SK-N-SH (cell line): ENCODE data around the gene NR1I2. TPM values are rescaled to one million over a fixed set of nuclear protein-coding genes. Genes with fewer than 3 reads are reported as not detected.

Experiments
- CTCF ChIA-PET: fragments of 300-600, 350-600 bp; formaldehyde crosslinking; extraction: SDS; loops from one replicate; lab custom pipeline; 2021; lab: Yijun Ruan, JAX
- POLR2A ChIA-PET: fragments of 350-600 bp; sonication (Branson Sonifier 250); formaldehyde crosslinking; extraction: SDS; loops from one replicate; lab custom pipeline; 2020; ENCODE audit warnings: antibody characterized with exemption, inconsistent platforms; lab: Yijun Ruan, JAX
- DNase-seq: peaks from one replicate; pipeline ENCODE4 v3.0.0; 2012
- H2AFZ ChIP-seq: fragments of 200-600 bp; sonication (generic); 2 replicates; pipeline ENCODE4 v1.8.1; 2016; ENCODE audit warnings: antibody characterized with exemption, mild to moderate bottlenecking, low read depth
- H3F3A ChIP-seq: fragments of 200-600 bp; sonication (generic); replicated peaks from 2 replicates; pipeline ENCODE3; 2016; ENCODE audit warnings: antibody characterized with exemption, mild to moderate bottlenecking; ENCODE audit not compliant: insufficient read depth
- H3K27ac ChIP-seq, 2 experiments: fragments of 200-500 bp in 1 of 2; fragments of 200-600 bp in 1 of 2; sonication (Bioruptor generic) in 1 of 2; sonication (generic), shearing (Covaris generic) in 1 of 2; 2 replicates each; pipeline versions ENCODE4 v1.5.1 to v1.6.1; 2014 to 2016; ENCODE audit warnings: low read depth in 2 of 2, inconsistent platforms in 1 of 2, low read length in 1 of 2, mild to moderate bottlenecking in 1 of 2, mixed read lengths in 1 of 2
- H3K27me3 ChIP-seq: fragments of 200-600 bp; sonication (generic), shearing (Covaris generic); 2 replicates; pipeline ENCODE4 v1.6.1; 2016; ENCODE audit warnings: mixed run types; ENCODE audit not compliant: insufficient read depth
- H3K36me3 ChIP-seq, 2 experiments: fragments of 200-500 bp in 1 of 2; fragments of 200-600 bp in 1 of 2; sonication (Bioruptor generic) in 1 of 2; sonication (generic) in 1 of 2; replicated peaks in 1 of 2; 2 replicates each; pipeline versions ENCODE3 to v1.5.1; 2014 to 2016; ENCODE audit warnings: low read length in 1 of 2, mild to moderate bottlenecking in 1 of 2; ENCODE audit not compliant: insufficient read depth in 2 of 2, control insufficient read depth in 1 of 2
- H3K4me1 ChIP-seq, 2 experiments: fragments of 200-500 bp in 1 of 2; fragments of 200-600 bp in 1 of 2; sonication (Bioruptor generic) in 1 of 2; sonication (generic), shearing (Covaris generic) in 1 of 2; 2 replicates each; pipeline versions ENCODE4 v1.5.1 to v1.6.1; 2014 to 2016; ENCODE audit warnings: low read depth in 1 of 2, low read length in 1 of 2, mixed run types in 1 of 2; ENCODE audit not compliant: insufficient read depth in 2 of 2, control insufficient read depth in 1 of 2
- H3K4me2 ChIP-seq: fragments of 200-600 bp; sonication (generic), shearing (Covaris generic); 2 replicates; pipeline ENCODE4 v1.6.1; 2017; ENCODE audit warnings: mixed run types
- H3K4me3 ChIP-seq, 2 experiments: fragments of 200-500 bp in 1 of 2; fragments of 200-600 bp in 1 of 2; sonication (Bioruptor generic) in 1 of 2; sonication (generic), shearing (Covaris generic) in 1 of 2; 2 replicates each; pipeline versions ENCODE4 v1.5.1 to v1.8.1; 2014 to 2016; ENCODE audit warnings: low read depth in 2 of 2, inconsistent platforms in 1 of 2, low read length in 1 of 2, mild to moderate bottlenecking in 1 of 2, mixed read lengths in 1 of 2, moderate library complexity in 1 of 2
- H3K79me2 ChIP-seq: fragments of 200-600 bp; sonication (generic); 2 replicates; pipeline ENCODE4 v1.8.1; 2017; ENCODE audit warnings: mild to moderate bottlenecking; ENCODE audit not compliant: insufficient read depth
- H3K9ac ChIP-seq: fragments of 200-600 bp; sonication (generic); 2 replicates; pipeline ENCODE4 v1.6.1; 2017; ENCODE audit warnings: mixed run types
- H3K9me2 ChIP-seq: fragments of 200-600 bp; sonication (generic); 2 replicates; pipeline ENCODE4 v1.6.1; 2017; ENCODE audit warnings: mixed run types
- H3K9me3 ChIP-seq: fragments of 200-600 bp; sonication (generic); 2 replicates; pipeline ENCODE4 v1.6.1; 2017; ENCODE audit warnings: mixed run types, mild to moderate bottlenecking, moderate library complexity
- H4K20me1 ChIP-seq: fragments of 200-600 bp; sonication (generic); 2 replicates; pipeline ENCODE4 v1.6.1; 2017; ENCODE audit warnings: mild to moderate bottlenecking, mixed run types; ENCODE audit not compliant: insufficient read depth
- EP300 ChIP-seq, 2 experiments: IDR thresholded peaks; 2 replicates each; pipeline versions ENCODE4 v1.4.0 to v1.6.1; 2012; ENCODE audit warnings: borderline replicate concordance in 1 of 2, low read depth in 1 of 2, low read length in 1 of 2
- FOXM1 ChIP-seq: IDR thresholded peaks from 2 replicates; pipeline ENCODE4 v1.4.0; 2012; ENCODE audit warnings: low read depth, mild to moderate bottlenecking
- GABPA ChIP-seq: IDR thresholded peaks from 2 replicates; pipeline ENCODE4 v1.4.0; 2012; ENCODE audit warnings: low read depth, mild to moderate bottlenecking
- GATA2 ChIP-seq: sonication (generic); formaldehyde crosslinking; IDR thresholded peaks from 2 replicates; pipeline ENCODE4 v1.5.0; 2020; ENCODE audit warnings: mild to moderate bottlenecking, missing genetic modification reagents
- JUND ChIP-seq: IDR thresholded peaks from 2 replicates; pipeline ENCODE4 v1.4.0; 2012
- MEF2A ChIP-seq: IDR thresholded peaks from 2 replicates; pipeline ENCODE4 v1.4.0; 2012; ENCODE audit warnings: low read depth, borderline replicate concordance
- MXI1 ChIP-seq: IDR thresholded peaks from 2 replicates; pipeline ENCODE4 v1.6.1; 2012; ENCODE audit warnings: mild to moderate bottlenecking, low read depth, low read length, improper control_type of control experiment
- NFIC ChIP-seq: IDR thresholded peaks from 2 replicates; pipeline ENCODE4 v1.4.0; 2012; ENCODE audit warnings: borderline replicate concordance
- NRF1 ChIP-seq: IDR thresholded peaks from 2 replicates; pipeline ENCODE4 v1.6.1; 2012; ENCODE audit warnings: low read depth, mild to moderate bottlenecking, low read length
- POLR2AphosphoS5 ChIP-seq: IDR thresholded peaks from 2 replicates; pipeline ENCODE4 v1.6.1; 2012; ENCODE audit warnings: low read depth, low read length
- RAD21 ChIP-seq: IDR thresholded peaks from 2 replicates; pipeline ENCODE4 v1.6.1; 2012; ENCODE audit warnings: mild to moderate bottlenecking, low read length
- RCOR1 ChIP-seq: fragments of 150-350 bp; IDR thresholded peaks from 2 replicates; pipeline ENCODE4 v1.6.1; 2017; ENCODE audit warnings: antibody characterized with exemption, low read length
- SIN3A ChIP-seq: IDR thresholded peaks from 2 replicates; pipeline ENCODE4 v1.6.1; 2012; ENCODE audit warnings: low read depth, mild to moderate bottlenecking, low read length, moderate library complexity, borderline replicate concordance
- TAF1 ChIP-seq: IDR thresholded peaks from 2 replicates; pipeline ENCODE4 v1.6.1; 2012; ENCODE audit warnings: low read depth, mild to moderate bottlenecking, low read length, moderate library complexity, borderline replicate concordance
- TEAD4 ChIP-seq: IDR thresholded peaks from 2 replicates; pipeline ENCODE4 v1.4.0; 2012; ENCODE audit warnings: mild to moderate bottlenecking, borderline replicate concordance; ENCODE audit not compliant: insufficient read depth
- USF1 ChIP-seq: IDR thresholded peaks from 2 replicates; pipeline ENCODE4 v1.4.0; 2012; ENCODE audit warnings: low read depth, borderline replicate concordance
- WGBS: methylation state at CpG from one replicate; pipeline ENCODE4 v1.1.6; 2017; ENCODE audit warnings: low lambda C conversion rate; 5-methylcytosine and 5-hydroxymethylcytosine counted together
- polyA plus RNA-seq, 3 experiments: library from polyadenylated mRNA; depleted of rRNA; stranded (reverse); fragments of >200 nt; gene quantifications; 2 replicates each; pipeline ENCODE4 v1.2.3, GENCODE V29; 2012
- TF ChIP-seq, protein P1 (sequence below): fragments of 200-600 bp; sonication (generic); IDR thresholded peaks from 2 replicates; pipeline ENCODE4 v1.6.1; 2017; ENCODE audit warnings: antibody characterized with exemption, mild to moderate bottlenecking, moderate library complexity
- TF ChIP-seq, protein P2 (sequence below): fragments of 150-350 bp; IDR thresholded peaks from 2 replicates; pipeline ENCODE4 v1.6.1; 2017; ENCODE audit warnings: antibody characterized with exemption, low read length, low read depth, borderline replicate concordance
- TF ChIP-seq, protein P3 (sequence below): IDR thresholded peaks from 2 replicates; pipeline ENCODE4; 2012

The NR1I2 gene
- polyA plus RNA-seq, 1 of the 3 experiments (the other 2 are of a cell fraction), result 0.03 TPM

DNA sequence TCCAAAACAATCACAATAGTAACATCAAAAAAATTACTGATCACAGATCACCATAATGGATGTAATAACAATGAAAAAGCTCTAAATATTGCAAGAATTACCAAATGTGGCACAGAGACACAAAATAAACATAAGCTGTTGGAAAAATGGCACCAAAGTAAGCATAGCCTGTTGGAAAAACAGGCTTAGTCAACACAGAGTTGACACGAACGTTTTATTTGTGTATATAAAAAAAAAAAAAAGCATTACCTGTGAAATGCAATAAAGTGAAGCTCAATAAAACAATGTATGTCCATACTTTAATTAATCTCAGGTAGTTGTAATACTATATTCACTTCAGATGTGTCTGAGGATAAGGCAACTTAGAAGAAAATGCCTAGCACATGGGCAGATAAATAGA, 77.1 kb downstream of the NR1I2 start:
- DNase-seq, result no peak
- Histone ChIP-seq H3K27ac (no peak overlapping the region), H3K36me3 (peaks cover 42 to 66% of the 10 kb centered on the region in 2 experiments), H3K4me1 (no peaks in the 10 kb centered on the region), H3K27me3 (no peaks in the 10 kb centered on the region), H3K9me2 (no peaks in the 10 kb centered on the region), H3K4me2 (no peak overlapping the region), H4K20me1 (no peaks in the 10 kb centered on the region), H3K9ac (no peak overlapping the region), H3F3A (peaks cover 3% of the 10 kb centered on the region), H2AFZ (no peak overlapping the region), H3K9me3 (no peaks in the 10 kb centered on the region; the same call in 1 of the 2 replicates), H3K4me3 (no peak overlapping the region), H3K79me2 (peaks cover 4% of the 10 kb centered on the region; the same call in 1 of the 2 replicates)
- TF ChIP-seq POLR2AphosphoS5 (no peak), FOXM1 (no peak), MXI1 (no peak), JUND (no peak), TAF1 (no peak), MEF2A (no peak)
- TF ChIP-seq, protein P1, sequence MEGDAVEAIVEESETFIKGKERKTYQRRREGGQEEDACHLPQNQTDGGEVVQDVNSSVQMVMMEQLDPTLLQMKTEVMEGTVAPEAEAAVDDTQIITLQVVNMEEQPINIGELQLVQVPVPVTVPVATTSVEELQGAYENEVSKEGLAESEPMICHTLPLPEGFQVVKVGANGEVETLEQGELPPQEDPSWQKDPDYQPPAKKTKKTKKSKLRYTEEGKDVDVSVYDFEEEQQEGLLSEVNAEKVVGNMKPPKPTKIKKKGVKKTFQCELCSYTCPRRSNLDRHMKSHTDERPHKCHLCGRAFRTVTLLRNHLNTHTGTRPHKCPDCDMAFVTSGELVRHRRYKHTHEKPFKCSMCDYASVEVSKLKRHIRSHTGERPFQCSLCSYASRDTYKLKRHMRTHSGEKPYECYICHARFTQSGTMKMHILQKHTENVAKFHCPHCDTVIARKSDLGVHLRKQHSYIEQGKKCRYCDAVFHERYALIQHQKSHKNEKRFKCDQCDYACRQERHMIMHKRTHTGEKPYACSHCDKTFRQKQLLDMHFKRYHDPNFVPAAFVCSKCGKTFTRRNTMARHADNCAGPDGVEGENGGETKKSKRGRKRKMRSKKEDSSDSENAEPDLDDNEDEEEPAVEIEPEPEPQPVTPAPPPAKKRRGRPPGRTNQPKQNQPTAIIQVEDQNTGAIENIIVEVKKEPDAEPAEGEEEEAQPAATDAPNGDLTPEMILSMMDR, result no peak
- 90% methylated on average over 2 of the region's 2 CpGs for WGBS
- ChIA-PET CTCF (interaction anchor here (2.2 to 2.8 kb wide), 2 partner anchors 29 to 33 kb away, joined by 5 to 9 read pairs; no protein-coding TSS in a partner anchor), POLR2A (no interaction called here)

- no peak overlapping the region for H3K9ac ChIP-seq
- H3F3A ChIP-seq, result peaks cover 3% of the 10 kb centered on the region
- H3K9me3 ChIP-seq, result no peaks in the 10 kb centered on the region; the same call in 1 of the 2 replicates
- H3K9me2 ChIP-seq, result no peaks in the 10 kb centered on the region
- H3K79me2 ChIP-seq, result peaks cover 4% of the 10 kb centered on the region; the same call in 1 of the 2 replicates
- peaks cover 49 to 67% of the 10 kb centered on the region in 2 experiments for H3K36me3 ChIP-seq
- no peak overlapping the region for H3K4me3 ChIP-seq
- no peaks in the 10 kb centered on the region for H4K20me1 ChIP-seq
- H3K27me3 ChIP-seq, result no peaks in the 10 kb centered on the region
- DNase-seq, result no peak
- H3K4me2 ChIP-seq, result no peak overlapping the region
- no peaks in the 10 kb centered on the region for H3K4me1 ChIP-seq
- ChIA-PET POLR2A (no interaction called here), CTCF (interaction anchor here (1.3 to 2.8 kb wide), 3 partner anchors 23 to 32 kb away, joined by 4 to 9 read pairs (median 5); no protein-coding TSS in a partner anchor)
- TF ChIP-seq SIN3A, result no peak
- TF ChIP-seq TAF1, result no peak
- TF ChIP-seq USF1, result no peak
- no peak for TF ChIP-seq GATA2
- TF ChIP-seq FOXM1, result no peak
- no peak for TF ChIP-seq RAD21
- no peak for TF ChIP-seq GABPA
- TF ChIP-seq, protein P2, sequence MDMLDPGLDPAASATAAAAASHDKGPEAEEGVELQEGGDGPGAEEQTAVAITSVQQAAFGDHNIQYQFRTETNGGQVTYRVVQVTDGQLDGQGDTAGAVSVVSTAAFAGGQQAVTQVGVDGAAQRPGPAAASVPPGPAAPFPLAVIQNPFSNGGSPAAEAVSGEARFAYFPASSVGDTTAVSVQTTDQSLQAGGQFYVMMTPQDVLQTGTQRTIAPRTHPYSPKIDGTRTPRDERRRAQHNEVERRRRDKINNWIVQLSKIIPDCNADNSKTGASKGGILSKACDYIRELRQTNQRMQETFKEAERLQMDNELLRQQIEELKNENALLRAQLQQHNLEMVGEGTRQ, result no peak
- TF ChIP-seq NFIC, result no peak
- no peak for TF ChIP-seq NRF1
- no peak for TF ChIP-seq RCOR1
- TF ChIP-seq, protein P1, result no peak
- TF ChIP-seq MEF2A, result no peak
- TF ChIP-seq JUND, result no peak
- no peak for TF ChIP-seq EP300 (IDR thresholded peaks at IDR 0.05; ENCODE audit: borderline replicate concordance in 1 of 2, low read depth in 1 of 2, low read length in 1 of 2)
- no peak for TF ChIP-seq TEAD4
- TF ChIP-seq, protein P3, sequence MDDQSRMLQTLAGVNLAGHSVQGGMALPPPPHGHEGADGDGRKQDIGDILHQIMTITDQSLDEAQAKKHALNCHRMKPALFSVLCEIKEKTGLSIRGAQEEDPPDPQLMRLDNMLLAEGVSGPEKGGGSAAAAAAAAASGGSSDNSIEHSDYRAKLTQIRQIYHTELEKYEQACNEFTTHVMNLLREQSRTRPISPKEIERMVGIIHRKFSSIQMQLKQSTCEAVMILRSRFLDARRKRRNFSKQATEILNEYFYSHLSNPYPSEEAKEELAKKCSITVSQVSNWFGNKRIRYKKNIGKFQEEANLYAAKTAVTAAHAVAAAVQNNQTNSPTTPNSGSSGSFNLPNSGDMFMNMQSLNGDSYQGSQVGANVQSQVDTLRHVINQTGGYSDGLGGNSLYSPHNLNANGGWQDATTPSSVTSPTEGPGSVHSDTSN, result no peak
- no peak overlapping the region for H2AFZ ChIP-seq
- no peak overlapping the region for H3K27ac ChIP-seq
- WGBS, result 98% methylated on average over 2 of the region's 2 CpGs
Observed at GRCh38 chr3:119859728-119860127, 77.8 kb downstream of the NR1I2 start.
